Hepatocyte (in vitro differentiated cells): ENCODE measurements around the gene TFCP2. TPM values are rescaled to one million over a fixed set of nuclear protein-coding genes. Genes with fewer than 3 reads are reported as not detected.

Experiments used
- DNase-seq: peaks from one replicate; pipeline ENCODE4 v3.0.0-alpha.2; 2016; ENCODE audit warnings: low spot score
- H2AFZ ChIP-seq: fragments of 200-600 bp; sonication (generic); 2 replicates; pipeline ENCODE4 v1.6.0; 2016; ENCODE audit warnings: antibody characterized with exemption, mild to moderate bottlenecking
- H3K27ac ChIP-seq: fragments of 200-600 bp; sonication (generic); 2 replicates; pipeline ENCODE4 v1.5.1; 2016; ENCODE audit warnings: mild to moderate bottlenecking
- H3K27me3 ChIP-seq: fragments of 200-600 bp; sonication (generic); 2 replicates; pipeline ENCODE4 v1.6.1; 2016
- H3K36me3 ChIP-seq: fragments of 200-600 bp; sonication (generic); replicated peaks from 2 replicates; pipeline ENCODE4 v1.5.1; 2016; ENCODE audit warnings: low read depth; ENCODE audit not compliant: insufficient read depth
- H3K4me1 ChIP-seq: fragments of 200-600 bp; sonication (generic); 2 replicates; pipeline ENCODE4 v1.5.1; 2016; ENCODE audit warnings: mild to moderate bottlenecking, moderate library complexity; ENCODE audit not compliant: insufficient read depth
- H3K4me2 ChIP-seq: fragments of 200-600 bp; sonication (generic); 2 replicates; pipeline ENCODE4 v1.6.0; 2016
- H3K4me3 ChIP-seq: fragments of 200-600 bp; sonication (generic); 2 replicates; pipeline ENCODE4 v1.5.1; 2016; ENCODE audit warnings: mild to moderate bottlenecking
- H3K79me2 ChIP-seq: fragments of 200-600 bp; sonication (generic); 2 replicates; pipeline ENCODE4 v1.6.0; 2017; ENCODE audit warnings: mild to moderate bottlenecking
- H3K9me2 ChIP-seq: fragments of 200-600 bp; sonication (generic); replicated peaks from 2 replicates; pipeline ENCODE4 v1.6.0; 2017; ENCODE audit warnings: mild to moderate bottlenecking; ENCODE audit not compliant: insufficient read depth
- H3K9me3 ChIP-seq: fragments of 200-600 bp; sonication (generic); 2 replicates; pipeline ENCODE4 v1.5.1; 2016; ENCODE audit warnings: low read depth, mild to moderate bottlenecking
- H4K20me1 ChIP-seq: fragments of 200-600 bp; sonication (generic); 2 replicates; pipeline ENCODE4 v1.6.0; 2016; ENCODE audit warnings: mild to moderate bottlenecking; ENCODE audit not compliant: insufficient read depth, poor library complexity, severe bottlenecking
- EZH2 ChIP-seq: fragments of 200-600 bp; sonication (generic); IDR thresholded peaks from 2 replicates; pipeline ENCODE4 v1.6.1; 2016; ENCODE audit warnings: antibody characterized with exemption, mild to moderate bottlenecking, borderline replicate concordance
- EZH2phosphoT487 ChIP-seq: fragments of 200-600 bp; sonication (generic); IDR thresholded peaks from one replicate; pipeline ENCODE4 v1.6.1; 2018; ENCODE audit warnings: antibody characterized with exemption, mild to moderate bottlenecking, low read depth, moderate library complexity; ENCODE audit not compliant: unreplicated experiment, severe bottlenecking
- WGBS: methylation state at CpG from one replicate; pipeline ENCODE4 v1.1.6; 2016; ENCODE audit warnings: low lambda C conversion rate; ENCODE audit errors: missing lambda C conversion rate; 5-methylcytosine and 5-hydroxymethylcytosine counted together
- polyA plus RNA-seq: library from polyadenylated mRNA; unstranded; fragments of >200 nt; fragmentation: Nextera tagmentation; extraction: Ambion mirVana; gene quantifications from 2 replicates; pipeline ENCODE4 v1.2.1, GENCODE V29; 2016
- total RNA-seq: library from RNA; depleted of rRNA; stranded (reverse); fragments of >200 nt; gene quantifications from 2 replicates; pipeline ENCODE4 v1.2.3, GENCODE V29; 2014
- TF ChIP-seq, protein P1 (sequence below): fragments of 200-600 bp; sonication (generic); IDR thresholded peaks from 2 replicates; pipeline ENCODE4 v1.5.1; 2016; ENCODE audit warnings: antibody characterized with exemption, mild to moderate bottlenecking; ENCODE audit not compliant: poor library complexity

The TFCP2 gene
- total and polyA plus RNA-seq, 2 experiments from 2014 or later, result 6.9 to 10.4 TPM

DNA sequence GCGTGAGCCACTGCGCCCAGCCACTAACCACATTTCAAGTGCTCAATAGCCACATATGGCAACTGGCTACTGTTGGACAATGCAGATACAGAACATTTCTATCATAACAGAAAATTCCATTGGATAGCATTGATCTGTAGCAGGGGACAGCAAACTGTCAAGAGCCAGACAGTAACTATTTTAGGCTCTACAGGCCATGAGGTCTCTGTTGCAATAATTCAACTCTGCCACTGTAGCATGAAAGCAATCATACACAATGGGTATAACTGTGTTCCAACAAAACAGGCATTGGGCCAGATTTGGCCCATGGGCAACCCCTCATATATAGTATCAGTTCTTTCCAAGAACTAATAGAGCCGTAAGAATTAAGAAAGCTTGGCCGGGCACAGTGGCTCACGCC is 97.5 kb downstream of the TFCP2 start:
- Histone ChIP-seq H3K9me3 (no peaks in the 10 kb centered on the region), H3K36me3 (no peaks in the 10 kb centered on the region), H3K4me3 (no peak overlapping the region), H3K27me3 (no peaks in the 10 kb centered on the region), H2AFZ (no peak overlapping the region), H3K27ac (no peak overlapping the region), H3K79me2 (peaks cover 56% of the 10 kb centered on the region), H3K4me1 (no peaks in the 10 kb centered on the region), H3K4me2 (no peak overlapping the region), H3K9me2 (no peaks in the 10 kb centered on the region), H4K20me1 (peaks cover 8% of the 10 kb centered on the region)
- DNase-seq, result no peak
- TF ChIP-seq EZH2phosphoT487 (no peak), EZH2 (no peak)
- TF ChIP-seq, protein P1, sequence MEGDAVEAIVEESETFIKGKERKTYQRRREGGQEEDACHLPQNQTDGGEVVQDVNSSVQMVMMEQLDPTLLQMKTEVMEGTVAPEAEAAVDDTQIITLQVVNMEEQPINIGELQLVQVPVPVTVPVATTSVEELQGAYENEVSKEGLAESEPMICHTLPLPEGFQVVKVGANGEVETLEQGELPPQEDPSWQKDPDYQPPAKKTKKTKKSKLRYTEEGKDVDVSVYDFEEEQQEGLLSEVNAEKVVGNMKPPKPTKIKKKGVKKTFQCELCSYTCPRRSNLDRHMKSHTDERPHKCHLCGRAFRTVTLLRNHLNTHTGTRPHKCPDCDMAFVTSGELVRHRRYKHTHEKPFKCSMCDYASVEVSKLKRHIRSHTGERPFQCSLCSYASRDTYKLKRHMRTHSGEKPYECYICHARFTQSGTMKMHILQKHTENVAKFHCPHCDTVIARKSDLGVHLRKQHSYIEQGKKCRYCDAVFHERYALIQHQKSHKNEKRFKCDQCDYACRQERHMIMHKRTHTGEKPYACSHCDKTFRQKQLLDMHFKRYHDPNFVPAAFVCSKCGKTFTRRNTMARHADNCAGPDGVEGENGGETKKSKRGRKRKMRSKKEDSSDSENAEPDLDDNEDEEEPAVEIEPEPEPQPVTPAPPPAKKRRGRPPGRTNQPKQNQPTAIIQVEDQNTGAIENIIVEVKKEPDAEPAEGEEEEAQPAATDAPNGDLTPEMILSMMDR, result no peak
- WGBS, result 96% methylated on average over 5 of the region's 5 CpGs

DNA sequence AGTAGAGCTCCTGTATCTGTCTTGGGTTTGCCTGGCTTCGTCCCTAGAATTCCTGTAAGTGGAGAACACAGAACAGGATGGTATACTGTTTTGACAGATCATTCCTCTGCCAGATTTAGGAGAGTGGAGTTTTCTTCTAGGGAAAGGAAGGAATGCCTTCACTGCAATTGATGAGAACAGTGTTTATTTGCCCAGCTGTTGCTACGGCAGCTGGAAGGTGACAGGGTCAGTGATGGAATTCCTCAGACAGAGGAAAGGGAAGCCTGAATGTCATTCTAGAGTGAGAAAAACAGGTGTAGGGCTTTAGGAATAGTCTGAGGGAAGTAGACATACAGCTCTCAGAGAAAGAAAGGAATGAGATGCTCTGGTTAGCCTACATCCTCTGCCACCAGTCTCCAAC is 101.3 kb downstream of the TFCP2 start:
- H3K4me2 ChIP-seq, result no peak overlapping the region
- no peak for DNase-seq
- TF ChIP-seq, protein P1, result no peak
- TF ChIP-seq EZH2 (no peak), EZH2phosphoT487 (no peak)
- no peak overlapping the region for H2AFZ ChIP-seq
- peaks cover 28% of the 10 kb centered on the region for H3K79me2 ChIP-seq
- H3K27ac ChIP-seq, result no peak overlapping the region
- no peaks in the 10 kb centered on the region for H3K9me2 ChIP-seq
- no peaks in the 10 kb centered on the region for H3K36me3 ChIP-seq
- no peak overlapping the region for H3K4me3 ChIP-seq
- H3K27me3 ChIP-seq, result no peaks in the 10 kb centered on the region
- H3K4me1 ChIP-seq, result no peaks in the 10 kb centered on the region
- WGBS, result 82% methylated on average over 2 of the region's 2 CpGs
- no peaks in the 10 kb centered on the region for H3K9me3 ChIP-seq
- peaks cover 2% of the 10 kb centered on the region for H4K20me1 ChIP-seq

DNA sequence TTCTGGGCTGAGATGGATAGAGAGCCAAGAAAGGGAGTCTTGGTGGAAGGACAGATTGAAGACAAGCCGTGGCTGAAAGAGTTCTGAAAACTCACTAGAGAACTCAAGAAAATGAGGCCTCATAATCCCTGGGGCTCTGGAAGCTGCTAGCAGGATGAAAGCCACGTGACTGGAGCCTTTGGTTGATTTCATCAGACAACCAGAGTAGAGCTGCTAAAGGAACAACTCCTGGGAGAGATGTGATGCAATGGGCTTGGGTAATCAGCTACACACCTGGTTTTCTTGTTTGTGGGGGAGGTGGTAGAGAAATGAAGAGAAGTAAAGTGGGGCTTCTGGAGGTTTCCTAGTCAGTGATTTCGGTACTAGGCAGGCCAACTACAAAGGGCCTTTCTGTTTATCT is 102.9 kb downstream of the TFCP2 start:
- Histone ChIP-seq H3K4me2 (peak overlapping the region; percentile 12), H3K27ac (peak overlapping the region; percentile 85)
- DNase-seq, result peak; percentile 89

DNA sequence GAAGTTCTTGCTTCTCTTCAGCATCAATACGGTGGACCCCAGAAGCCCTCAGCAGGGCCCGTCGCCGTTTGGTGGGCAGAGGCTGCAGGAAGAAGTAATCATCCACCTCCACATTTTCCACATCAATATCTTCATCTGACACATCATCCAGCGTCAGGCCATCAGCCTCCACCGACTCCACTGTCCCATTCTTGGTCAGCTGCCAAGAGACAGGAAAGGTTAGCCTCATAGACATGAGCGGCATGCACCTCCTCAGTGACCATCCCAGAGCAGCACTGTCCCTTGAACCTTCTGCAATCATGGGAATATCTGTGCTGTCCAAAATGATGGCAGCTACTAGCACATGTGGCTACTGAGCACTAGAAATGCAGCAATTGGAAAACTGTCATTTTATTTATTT is 105.2 kb downstream of the TFCP2 start:
- H3K9me2 ChIP-seq, result no peaks in the 10 kb centered on the region
- no peak overlapping the region for H3K27ac ChIP-seq
- H3K4me1 ChIP-seq, result no peaks in the 10 kb centered on the region
- H3K4me3 ChIP-seq, result no peak overlapping the region
- H2AFZ ChIP-seq, result no peak overlapping the region
- no peak for DNase-seq
- H3K9me3 ChIP-seq, result no peaks in the 10 kb centered on the region
- H3K27me3 ChIP-seq, result no peaks in the 10 kb centered on the region
- H4K20me1 ChIP-seq, result no peaks in the 10 kb centered on the region
- no peaks in the 10 kb centered on the region for H3K36me3 ChIP-seq
- peaks cover 2% of the 10 kb centered on the region for H3K79me2 ChIP-seq
- TF ChIP-seq, protein P1, result no peak
- TF ChIP-seq EZH2 (no peak), EZH2phosphoT487 (no peak)
- no peak overlapping the region for H3K4me2 ChIP-seq
- WGBS, result 88% methylated on average over 7 of the region's 7 CpGs

More for the DNA sequence above, 102.9 kb downstream of the TFCP2 start:
- no peak overlapping the region for H2AFZ ChIP-seq
- H3K4me1 ChIP-seq, result no peaks in the 10 kb centered on the region
- H4K20me1 ChIP-seq, result no peaks in the 10 kb centered on the region
- peaks cover 12% of the 10 kb centered on the region for H3K79me2 ChIP-seq
- WGBS, result 61% methylated on average over 3 of the region's 3 CpGs
- no peak overlapping the region for H3K4me3 ChIP-seq
- H3K9me2 ChIP-seq, result no peaks in the 10 kb centered on the region
- no peak for TF ChIP-seq EZH2phosphoT487
- H3K27me3 ChIP-seq, result no peaks in the 10 kb centered on the region
- no peaks in the 10 kb centered on the region for H3K36me3 ChIP-seq
- H3K9me3 ChIP-seq, result no peaks in the 10 kb centered on the region
